C4-2B (cell line): ENCODE data around the gene SHC3.

ENCODE experiments used
- CTCF ChIP-seq: fragments of 450-650 bp; conservative IDR thresholded peaks from 2 replicates; pipeline ENCODE4 v1.5.1; 2017; ENCODE audit warnings: mild to moderate bottlenecking
- ZFX ChIP-seq: fragments of 450-650 bp; IDR thresholded peaks from 2 replicates; pipeline ENCODE4 v1.6.1; 2017

GRCh38 chr9:89113851-89114250 lies 64.8 kb downstream of the SHC3 start:
- TF ChIP-seq CTCF = no peak
- TF ChIP-seq ZFX = no peak
